Lung microvascular endothelial cell (primary cell): ENCODE data around the gene MRPL22. TPM values are rescaled to one million over a fixed set of nuclear protein-coding genes. Genes with fewer than 3 reads are reported as not detected.
A peak's percentile ranks its signal among the peaks of the same experiment; 100 is the strongest.
"Not testable (repeated sequence)": the region's sequence is repeated elsewhere in the genome, so short reads cannot be mapped to it uniquely, and the experiment has no call there.

Experiments used
- DNase-seq, 2 donors: peaks; one replicate each; pipeline versions ENCODE4 v3.0.0 to v3.0.0-alpha.2; 2010; ENCODE audit warnings: low read depth in 2 of 2
- total RNA-seq: library from RNA; depleted of rRNA; stranded (reverse); fragments of >200 nt; gene quantifications from 2 replicates; pipeline ENCODE4 v1.2.1, GENCODE V29; 2014

MRPL22 gene
- total RNA-seq, result 10.2 and 21.2 TPM in 2 replicates

DNA sequence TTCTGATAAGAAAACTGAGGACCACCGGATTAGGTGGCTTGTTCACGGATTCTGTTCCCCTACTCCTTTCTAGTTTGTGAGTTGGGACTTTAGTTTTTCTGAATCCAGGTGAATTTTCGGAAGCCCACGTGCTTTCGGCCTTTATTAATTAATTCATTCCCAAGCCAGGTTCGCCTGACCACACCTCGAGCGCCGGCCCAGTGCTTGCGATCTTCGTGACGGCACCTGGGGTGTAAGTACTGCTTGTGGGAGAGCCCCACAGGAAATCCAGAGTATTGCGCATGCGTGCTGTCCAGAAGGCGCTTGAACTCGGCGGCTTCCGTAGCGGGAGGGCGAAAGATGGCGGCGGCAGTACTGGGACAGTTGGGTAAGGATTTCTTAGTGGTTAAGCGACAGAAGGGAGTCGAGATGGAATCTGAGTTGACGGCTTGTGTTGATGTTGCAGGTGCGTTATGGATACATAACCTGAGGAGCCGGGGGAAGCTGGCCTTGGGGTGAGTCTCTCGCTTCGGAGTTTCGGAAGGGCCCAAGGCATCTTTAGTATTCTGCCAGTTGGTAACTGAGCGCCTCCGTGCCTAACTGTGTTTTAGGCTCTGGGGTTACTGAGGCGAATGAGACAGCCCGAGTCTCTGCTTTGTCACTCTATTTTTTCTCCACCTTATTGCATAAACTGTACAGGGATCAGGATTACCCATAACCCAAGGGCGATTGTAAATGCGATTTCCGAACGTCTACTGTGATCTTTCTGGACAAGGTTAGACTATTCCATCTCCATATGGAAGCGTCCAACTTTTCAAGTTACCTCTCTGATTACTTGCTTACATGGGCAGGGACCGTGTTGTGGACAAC, at the start of gene MRPL22:
Gene MRPL22, plus strand, starts transcription at position 302 of the 849 bp plus-strand sequence. Its CDS starts 38 bp downstream, at position 340.
- DNase-seq, result peak; percentile 96

DNA sequence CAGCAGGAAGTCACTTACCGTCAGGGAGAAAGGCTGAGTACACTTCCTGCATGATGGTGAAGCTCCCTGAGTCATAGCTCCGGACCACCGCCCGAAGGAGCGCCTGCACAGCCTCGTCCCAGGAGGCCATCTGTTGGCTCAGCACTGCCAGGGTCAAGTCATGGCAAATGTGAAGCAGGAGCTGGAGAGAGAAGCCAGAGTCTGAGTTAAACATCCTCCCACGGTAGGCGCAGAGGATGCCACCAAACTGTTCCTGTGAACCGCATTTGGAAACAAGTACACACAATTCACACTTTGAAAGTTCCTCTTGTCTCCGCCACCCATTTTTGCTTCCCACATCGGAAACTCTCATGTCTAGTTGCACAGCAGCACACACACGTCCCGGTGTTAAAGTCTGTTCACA, 48.5 kb upstream of the MRPL22 start:
- peak in 1 of 2 donors; percentile 73 for DNase-seq

DNA sequence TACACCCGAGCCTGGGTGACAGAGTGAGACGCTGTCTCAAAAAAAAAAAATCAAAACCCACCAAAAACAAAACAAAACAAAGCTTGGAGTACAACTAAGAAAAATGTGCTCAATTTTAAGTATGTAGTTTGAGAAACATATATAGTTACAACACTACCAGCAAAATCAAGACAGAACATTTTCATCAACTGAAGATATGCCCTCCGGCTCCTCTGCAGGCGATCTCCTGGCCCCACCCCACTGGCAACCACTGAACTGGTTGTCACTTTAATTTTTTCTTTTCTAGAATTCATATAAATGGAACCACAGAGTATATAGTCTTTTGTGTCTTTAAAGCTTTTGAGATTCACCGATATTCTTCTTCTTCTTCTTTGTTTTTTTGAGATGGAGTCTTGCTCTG, 47.5 kb upstream of the MRPL22 start:
- no peak for DNase-seq

GRCh38 chr5:154895606-154896561, 45.0 kb upstream of the MRPL22 start:
- no peak for DNase-seq

GRCh38 chr5:154896562-154897165, 44.2 kb upstream of the MRPL22 start:
- DNase-seq, result no peak

GRCh38 chr5:154898210-154898609, 42.7 kb upstream of the MRPL22 start:
- DNase-seq, result no peak

DNA sequence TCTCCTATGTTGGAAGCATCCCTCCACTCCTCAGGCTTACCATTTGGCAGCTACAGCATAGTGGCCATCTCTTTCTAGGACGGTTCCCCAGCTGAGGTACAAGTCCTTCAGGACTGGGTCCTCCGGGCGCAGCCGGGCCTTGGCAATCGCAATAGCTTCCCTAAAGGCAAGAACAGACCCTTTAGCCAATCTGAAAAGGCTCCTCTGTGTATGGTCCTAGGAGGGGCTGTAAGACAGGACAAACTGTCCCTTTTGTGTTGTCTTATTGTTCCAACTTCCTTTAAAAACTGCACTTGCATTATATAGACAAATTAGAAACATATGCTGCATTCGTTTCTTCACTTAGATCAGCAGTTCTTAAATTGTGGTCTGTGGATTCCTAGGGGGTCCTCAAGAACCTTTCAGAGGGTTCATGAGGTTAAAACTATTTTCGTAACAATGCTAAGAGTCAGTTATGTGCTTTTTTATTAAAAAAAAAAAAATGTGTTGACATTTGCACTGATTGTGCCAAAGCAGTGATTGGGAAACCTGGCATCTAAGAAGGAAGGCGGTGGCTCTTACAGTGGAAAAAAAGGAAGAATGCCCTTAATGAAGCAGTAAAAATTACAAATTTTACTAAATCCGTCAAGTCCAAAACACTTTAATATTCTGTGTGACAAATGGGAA, 41.6 kb upstream of the MRPL22 start:
- DNase-seq, result no peak

DNA sequence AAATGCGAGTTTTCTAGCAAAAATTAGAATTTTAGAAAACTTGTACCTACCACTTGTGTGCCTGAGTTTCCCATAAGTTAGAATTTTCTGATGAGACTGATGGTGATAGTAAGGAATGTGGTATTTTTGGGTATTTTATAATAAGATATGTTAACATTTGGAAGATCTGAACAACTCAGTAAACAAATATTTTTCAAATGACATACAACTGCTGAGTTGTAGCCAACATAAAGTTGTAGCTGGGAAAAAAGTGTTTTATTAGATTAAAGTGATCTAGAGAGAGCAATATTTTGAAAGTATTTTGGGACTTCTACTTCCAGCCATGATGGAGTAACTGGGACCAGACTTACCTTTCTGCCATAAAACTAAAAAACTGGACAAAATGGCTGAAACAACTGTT, 40.8 kb upstream of the MRPL22 start:
- no peak for DNase-seq

GRCh38 chr5:154901276-154901675, 39.6 kb upstream of the MRPL22 start:
- peak in 1 of 2 donors; percentile 72 for DNase-seq

GRCh38 chr5:154901913-154902312, 39.0 kb upstream of the MRPL22 start:
- DNase-seq, result no peak

- not testable (repeated sequence) for DNase-seq
Observed at GRCh38 chr5:154905601-154906000, 35.3 kb upstream of the MRPL22 start.

- DNase-seq, result peak in 1 of 2 donors; percentile 12
Observed at GRCh38 chr5:154916874-154917273, 24.0 kb upstream of the MRPL22 start.

DNA sequence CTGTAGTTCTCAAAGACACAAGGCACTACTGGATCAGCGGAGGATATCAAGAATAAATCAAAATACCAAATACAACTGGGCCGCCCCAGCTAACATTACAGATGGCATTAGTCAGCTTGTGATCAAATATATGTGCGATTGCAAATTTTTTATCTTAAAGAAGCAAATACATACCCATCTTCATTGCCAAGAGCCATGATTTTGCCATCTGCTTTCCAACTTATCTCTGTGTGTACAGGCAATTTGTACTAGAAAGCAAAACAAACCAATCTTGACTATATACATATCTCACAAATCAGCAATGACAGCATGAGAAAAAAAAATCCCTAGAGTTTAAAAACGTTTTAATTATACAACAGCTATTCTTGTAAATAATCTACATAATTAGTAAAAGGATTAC, 23.1 kb upstream of the MRPL22 start:
- no peak for DNase-seq

DNA sequence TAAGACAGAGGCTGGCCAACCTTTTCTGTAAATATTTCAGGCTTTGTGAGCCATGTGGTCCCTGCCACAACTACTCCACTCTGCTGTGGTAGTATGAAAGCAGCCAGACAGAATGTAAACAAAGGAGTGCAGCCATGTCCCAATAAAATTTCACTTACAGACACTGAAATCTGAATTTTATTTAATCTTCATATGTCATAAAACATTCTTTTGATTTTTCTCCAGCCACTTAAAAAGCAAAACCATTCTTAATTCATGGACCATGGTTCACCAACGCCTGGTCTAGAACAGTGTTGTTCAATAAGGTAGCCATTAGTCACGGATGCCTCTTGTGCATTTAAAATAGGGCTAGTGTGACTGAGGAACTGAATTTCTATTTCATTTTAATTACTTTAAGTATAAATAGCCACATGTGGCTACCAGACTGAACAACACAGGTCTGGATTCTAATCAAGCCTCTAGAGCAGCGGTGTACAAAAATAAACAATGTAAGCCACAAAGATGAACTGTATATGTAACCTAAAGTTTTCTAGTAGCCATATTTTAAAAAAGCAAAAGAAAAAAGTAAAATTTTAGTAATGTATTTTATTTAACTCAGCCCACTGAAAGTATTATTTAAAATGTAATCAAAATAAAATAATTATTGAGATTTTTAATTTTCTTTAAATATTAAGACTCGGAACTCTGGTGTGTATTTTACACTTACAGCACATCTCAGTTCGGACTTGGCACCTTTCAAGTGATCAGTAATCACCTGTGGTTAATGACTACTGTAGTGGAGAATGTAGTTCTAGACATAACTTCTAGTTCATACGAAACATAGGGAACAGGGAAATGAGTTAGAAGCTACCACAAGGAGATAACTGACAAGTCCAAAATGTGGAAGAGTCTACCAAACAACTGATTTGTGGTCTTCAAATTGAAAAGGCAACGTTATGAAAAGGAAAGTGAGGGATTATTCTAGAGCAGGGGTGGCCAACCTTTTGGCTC, 17.1 kb upstream of the MRPL22 start:
- no peak for DNase-seq

DNA sequence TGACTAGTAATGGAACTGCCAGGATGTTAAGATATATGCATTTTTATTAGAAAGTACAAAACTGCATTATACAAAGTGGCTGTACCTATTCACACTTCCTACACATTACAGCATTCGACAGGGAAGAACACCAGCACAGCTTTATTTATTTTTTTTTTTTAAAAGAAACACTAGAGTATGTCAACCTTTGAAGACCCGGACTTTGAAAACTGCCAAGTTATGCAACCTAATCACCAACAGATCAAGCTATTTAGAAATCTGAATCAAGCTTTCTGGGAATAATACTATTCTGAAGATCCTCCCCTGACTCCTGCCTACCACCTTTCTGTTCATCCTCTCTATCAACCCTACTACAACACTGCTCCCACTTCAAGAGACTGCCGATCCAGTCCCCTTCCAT, 7.3 kb upstream of the MRPL22 start:
- no peak for DNase-seq

GRCh38 chr5:154934881-154935280, 6.0 kb upstream of the MRPL22 start:
- DNase-seq, result no peak

GRCh38 chr5:154937186-154937717, 3.6 kb upstream of the MRPL22 start:
- DNase-seq, result peak in 1 of 2 donors; percentile 21

- peak; percentile 89 to 92 for DNase-seq
Observed at GRCh38 chr5:154937718-154938466, 3.0 kb upstream of the MRPL22 start, which contains the start of gene GEMIN5. Gene GEMIN5 (minus strand): TSS chr5:154938211. CDS start chr5:154938133, 78 bp downstream.

DNA sequence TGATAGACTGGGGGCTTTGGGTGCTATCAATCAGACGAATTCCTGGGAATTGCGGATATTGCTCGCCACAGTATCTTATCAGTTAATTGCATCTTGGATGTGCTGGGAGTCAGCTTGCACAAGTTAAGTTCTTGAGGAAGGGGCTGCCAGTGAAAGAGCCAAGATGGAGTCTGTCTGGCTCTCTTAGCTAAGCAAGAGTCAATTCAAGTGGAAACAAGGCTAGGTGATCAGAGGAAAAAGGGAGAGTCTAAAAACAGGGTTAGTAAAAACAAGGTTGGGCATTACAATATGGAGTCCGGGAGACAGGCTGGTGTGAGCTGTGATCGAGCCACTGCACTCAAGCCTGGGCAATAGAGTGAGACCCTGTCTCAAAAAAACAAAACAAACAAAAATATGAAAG, 1.5 kb upstream of the MRPL22 start:
- DNase-seq, result not testable (repeated sequence)
